Stomach (tissue), 4 donors: Measurements from ENCODE around the gene ARHGAP28.

Experiments
- EP300 ChIP-seq: sonication (generic); formaldehyde crosslinking; IDR thresholded peaks from one replicate; pipeline ENCODE4 v1.6.1; 2017; ENCODE audit warnings: antibody characterized with exemption
- POLR2A ChIP-seq, 4 donors: fragments of 450-650 bp; IDR thresholded peaks; one replicate each; pipeline ENCODE4 v1.6.1; 2016; ENCODE audit warnings: antibody characterized with exemption in 4 of 4, control low read depth in 2 of 4, mild to moderate bottlenecking in 1 of 4, moderate library complexity in 1 of 4
- POLR2AphosphoS5 ChIP-seq, 3 donors: sonication (generic); formaldehyde crosslinking; IDR thresholded peaks; one replicate each; pipeline ENCODE4 v1.6.1; 2016; ENCODE audit warnings: antibody characterized with exemption in 3 of 3
- TF ChIP-seq, protein P1 (sequence below), 7 experiments: fragments of 450-650 bp in 4 of 7; fragments of 200-600 bp in 3 of 7; sonication (generic) in 3 of 7; IDR thresholded peaks; one replicate each; pipeline ENCODE4 v1.5.1; 2016 to 2019; ENCODE audit warnings: antibody characterized with exemption in 7 of 7, control low read depth in 2 of 7, mild to moderate bottlenecking in 1 of 7

DNA sequence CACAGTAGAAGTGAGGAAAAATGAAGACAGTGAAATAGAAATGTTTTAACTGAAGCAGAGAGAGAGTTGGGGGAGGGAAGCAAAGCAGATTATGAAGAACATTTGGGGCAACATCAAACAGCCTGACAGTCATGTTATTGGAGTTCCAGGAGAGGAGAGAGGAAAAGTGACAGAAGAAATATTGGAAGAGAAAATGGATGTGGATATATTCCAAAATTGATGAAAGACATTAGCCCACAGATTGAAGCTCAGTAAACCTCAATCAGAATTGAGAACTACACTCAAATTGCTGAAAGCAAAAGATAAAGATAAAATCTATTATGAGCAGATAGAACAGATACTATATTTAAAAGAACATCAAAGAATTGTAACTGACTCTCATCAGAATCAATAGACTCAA is 90.8 kb downstream of the ARHGAP28 start:
- TF ChIP-seq, protein P1, sequence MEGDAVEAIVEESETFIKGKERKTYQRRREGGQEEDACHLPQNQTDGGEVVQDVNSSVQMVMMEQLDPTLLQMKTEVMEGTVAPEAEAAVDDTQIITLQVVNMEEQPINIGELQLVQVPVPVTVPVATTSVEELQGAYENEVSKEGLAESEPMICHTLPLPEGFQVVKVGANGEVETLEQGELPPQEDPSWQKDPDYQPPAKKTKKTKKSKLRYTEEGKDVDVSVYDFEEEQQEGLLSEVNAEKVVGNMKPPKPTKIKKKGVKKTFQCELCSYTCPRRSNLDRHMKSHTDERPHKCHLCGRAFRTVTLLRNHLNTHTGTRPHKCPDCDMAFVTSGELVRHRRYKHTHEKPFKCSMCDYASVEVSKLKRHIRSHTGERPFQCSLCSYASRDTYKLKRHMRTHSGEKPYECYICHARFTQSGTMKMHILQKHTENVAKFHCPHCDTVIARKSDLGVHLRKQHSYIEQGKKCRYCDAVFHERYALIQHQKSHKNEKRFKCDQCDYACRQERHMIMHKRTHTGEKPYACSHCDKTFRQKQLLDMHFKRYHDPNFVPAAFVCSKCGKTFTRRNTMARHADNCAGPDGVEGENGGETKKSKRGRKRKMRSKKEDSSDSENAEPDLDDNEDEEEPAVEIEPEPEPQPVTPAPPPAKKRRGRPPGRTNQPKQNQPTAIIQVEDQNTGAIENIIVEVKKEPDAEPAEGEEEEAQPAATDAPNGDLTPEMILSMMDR (IDR thresholded peaks at IDR 0.05) = no peak
- TF ChIP-seq POLR2A (IDR thresholded peaks at IDR 0.05) (no peak), POLR2AphosphoS5 (IDR thresholded peaks at IDR 0.05) (no peak), EP300 (no peak)
